Measurements from ENCODE around the gene VASP. TPM values are rescaled to one million over a fixed set of nuclear protein-coding genes. Genes with fewer than 3 reads are reported as not detected.

Gene VASP
- polyA plus RNA-seq, 1 donor from 2014 or later = 6.1 TPM

DNA sequence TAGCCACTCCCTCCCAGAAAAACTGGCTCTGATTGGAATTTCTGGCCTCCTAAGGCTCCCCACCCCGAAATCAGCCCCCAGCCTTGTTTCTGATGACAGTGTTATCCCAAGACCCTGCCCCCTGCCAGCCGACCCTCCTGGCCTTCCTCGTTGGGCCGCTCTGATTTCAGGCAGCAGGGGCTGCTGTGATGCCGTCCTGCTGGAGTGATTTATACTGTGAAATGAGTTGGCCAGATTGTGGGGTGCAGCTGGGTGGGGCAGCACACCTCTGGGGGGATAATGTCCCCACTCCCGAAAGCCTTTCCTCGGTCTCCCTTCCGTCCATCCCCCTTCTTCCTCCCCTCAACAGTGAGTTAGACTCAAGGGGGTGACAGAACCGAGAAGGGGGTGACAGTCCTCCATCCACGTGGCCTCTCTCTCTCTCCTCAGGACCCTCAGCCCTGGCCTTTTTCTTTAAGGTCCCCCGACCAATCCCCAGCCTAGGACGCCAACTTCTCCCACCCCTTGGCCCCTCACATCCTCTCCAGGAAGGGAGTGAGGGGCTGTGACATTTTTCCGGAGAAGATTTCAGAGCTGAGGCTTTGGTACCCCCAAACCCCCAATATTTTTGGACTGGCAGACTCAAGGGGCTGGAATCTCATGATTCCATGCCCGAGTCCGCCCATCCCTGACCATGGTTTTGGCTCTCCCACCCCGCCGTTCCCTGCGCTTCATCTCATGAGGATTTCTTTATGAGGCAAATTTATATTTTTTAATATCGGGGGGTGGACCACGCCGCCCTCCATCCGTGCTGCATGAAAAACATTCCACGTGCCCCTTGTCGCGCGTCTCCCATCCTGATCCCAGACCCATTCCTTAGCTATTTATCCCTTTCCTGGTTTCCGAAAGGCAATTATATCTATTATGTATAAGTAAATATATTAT, 33.3 kb upstream of the VASP start:
- Histone ChIP-seq H3K9ac (ENCODE audit: low read length) (no peak overlapping the region), H2AFZ (ENCODE audit: low read depth, low read length) (no peak overlapping the region), H3K9me2 (ENCODE audit: insufficient read depth, low read length) (no peaks in the 10 kb centered on the region), H3K4me3 (ENCODE audit: low read length) (no peak overlapping the region), H3K79me2 (replicated peaks; ENCODE audit: insufficient read depth, low read length) (no peaks in the 10 kb centered on the region), H4K20me1 (ENCODE audit: insufficient read depth) (no peaks in the 10 kb centered on the region), H3K9me3 (ENCODE audit: low read length) (no peaks in the 10 kb centered on the region), H3F3A (ENCODE audit: insufficient read depth, low read length, poor library complexity, severe bottlenecking) (no peaks in the 10 kb centered on the region), H3K4me2 (ENCODE audit: low read length) (no peak overlapping the region), H3K27ac (ENCODE audit: low read length) (no peak overlapping the region), H3K36me3 (ENCODE audit: insufficient read depth, low read length) (no peaks in the 10 kb centered on the region), H3K27me3 (ENCODE audit: insufficient read depth, low read depth, low read length) (peaks cover 20% of the 10 kb centered on the region)
- no peak for TF ChIP-seq SMC3 (conservative IDR thresholded peaks at IDR 0.05; ENCODE audit: poor library complexity)
- no peak for TF ChIP-seq EP300 (conservative IDR thresholded peaks at IDR 0.05; ENCODE audit: poor library complexity, severe bottlenecking)
- no peak for TF ChIP-seq EZH2 (IDR thresholded peaks at IDR 0.05; ENCODE audit: borderline replicate concordance, insufficient read depth, low read length, poor library complexity, severe bottlenecking)
- no peak for TF ChIP-seq POLR2AphosphoS5 (IDR thresholded peaks at IDR 0.05)
- TF ChIP-seq RAD21 (conservative IDR thresholded peaks at IDR 0.05) = no peak
- no peak for TF ChIP-seq TAF1 (IDR thresholded peaks at IDR 0.05; ENCODE audit: low read depth)
- no peak for TF ChIP-seq MXI1 (conservative IDR thresholded peaks at IDR 0.05; ENCODE audit: poor library complexity, severe bottlenecking)
- TF ChIP-seq, protein P1, sequence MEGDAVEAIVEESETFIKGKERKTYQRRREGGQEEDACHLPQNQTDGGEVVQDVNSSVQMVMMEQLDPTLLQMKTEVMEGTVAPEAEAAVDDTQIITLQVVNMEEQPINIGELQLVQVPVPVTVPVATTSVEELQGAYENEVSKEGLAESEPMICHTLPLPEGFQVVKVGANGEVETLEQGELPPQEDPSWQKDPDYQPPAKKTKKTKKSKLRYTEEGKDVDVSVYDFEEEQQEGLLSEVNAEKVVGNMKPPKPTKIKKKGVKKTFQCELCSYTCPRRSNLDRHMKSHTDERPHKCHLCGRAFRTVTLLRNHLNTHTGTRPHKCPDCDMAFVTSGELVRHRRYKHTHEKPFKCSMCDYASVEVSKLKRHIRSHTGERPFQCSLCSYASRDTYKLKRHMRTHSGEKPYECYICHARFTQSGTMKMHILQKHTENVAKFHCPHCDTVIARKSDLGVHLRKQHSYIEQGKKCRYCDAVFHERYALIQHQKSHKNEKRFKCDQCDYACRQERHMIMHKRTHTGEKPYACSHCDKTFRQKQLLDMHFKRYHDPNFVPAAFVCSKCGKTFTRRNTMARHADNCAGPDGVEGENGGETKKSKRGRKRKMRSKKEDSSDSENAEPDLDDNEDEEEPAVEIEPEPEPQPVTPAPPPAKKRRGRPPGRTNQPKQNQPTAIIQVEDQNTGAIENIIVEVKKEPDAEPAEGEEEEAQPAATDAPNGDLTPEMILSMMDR (IDR thresholded peaks at IDR 0.05; ENCODE audit: poor library complexity, severe bottlenecking) = no peak
- TF ChIP-seq, protein P2, sequence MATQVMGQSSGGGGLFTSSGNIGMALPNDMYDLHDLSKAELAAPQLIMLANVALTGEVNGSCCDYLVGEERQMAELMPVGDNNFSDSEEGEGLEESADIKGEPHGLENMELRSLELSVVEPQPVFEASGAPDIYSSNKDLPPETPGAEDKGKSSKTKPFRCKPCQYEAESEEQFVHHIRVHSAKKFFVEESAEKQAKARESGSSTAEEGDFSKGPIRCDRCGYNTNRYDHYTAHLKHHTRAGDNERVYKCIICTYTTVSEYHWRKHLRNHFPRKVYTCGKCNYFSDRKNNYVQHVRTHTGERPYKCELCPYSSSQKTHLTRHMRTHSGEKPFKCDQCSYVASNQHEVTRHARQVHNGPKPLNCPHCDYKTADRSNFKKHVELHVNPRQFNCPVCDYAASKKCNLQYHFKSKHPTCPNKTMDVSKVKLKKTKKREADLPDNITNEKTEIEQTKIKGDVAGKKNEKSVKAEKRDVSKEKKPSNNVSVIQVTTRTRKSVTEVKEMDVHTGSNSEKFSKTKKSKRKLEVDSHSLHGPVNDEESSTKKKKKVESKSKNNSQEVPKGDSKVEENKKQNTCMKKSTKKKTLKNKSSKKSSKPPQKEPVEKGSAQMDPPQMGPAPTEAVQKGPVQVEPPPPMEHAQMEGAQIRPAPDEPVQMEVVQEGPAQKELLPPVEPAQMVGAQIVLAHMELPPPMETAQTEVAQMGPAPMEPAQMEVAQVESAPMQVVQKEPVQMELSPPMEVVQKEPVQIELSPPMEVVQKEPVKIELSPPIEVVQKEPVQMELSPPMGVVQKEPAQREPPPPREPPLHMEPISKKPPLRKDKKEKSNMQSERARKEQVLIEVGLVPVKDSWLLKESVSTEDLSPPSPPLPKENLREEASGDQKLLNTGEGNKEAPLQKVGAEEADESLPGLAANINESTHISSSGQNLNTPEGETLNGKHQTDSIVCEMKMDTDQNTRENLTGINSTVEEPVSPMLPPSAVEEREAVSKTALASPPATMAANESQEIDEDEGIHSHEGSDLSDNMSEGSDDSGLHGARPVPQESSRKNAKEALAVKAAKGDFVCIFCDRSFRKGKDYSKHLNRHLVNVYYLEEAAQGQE (IDR thresholded peaks at IDR 0.05; ENCODE audit: borderline replicate concordance) = no peak

DNA sequence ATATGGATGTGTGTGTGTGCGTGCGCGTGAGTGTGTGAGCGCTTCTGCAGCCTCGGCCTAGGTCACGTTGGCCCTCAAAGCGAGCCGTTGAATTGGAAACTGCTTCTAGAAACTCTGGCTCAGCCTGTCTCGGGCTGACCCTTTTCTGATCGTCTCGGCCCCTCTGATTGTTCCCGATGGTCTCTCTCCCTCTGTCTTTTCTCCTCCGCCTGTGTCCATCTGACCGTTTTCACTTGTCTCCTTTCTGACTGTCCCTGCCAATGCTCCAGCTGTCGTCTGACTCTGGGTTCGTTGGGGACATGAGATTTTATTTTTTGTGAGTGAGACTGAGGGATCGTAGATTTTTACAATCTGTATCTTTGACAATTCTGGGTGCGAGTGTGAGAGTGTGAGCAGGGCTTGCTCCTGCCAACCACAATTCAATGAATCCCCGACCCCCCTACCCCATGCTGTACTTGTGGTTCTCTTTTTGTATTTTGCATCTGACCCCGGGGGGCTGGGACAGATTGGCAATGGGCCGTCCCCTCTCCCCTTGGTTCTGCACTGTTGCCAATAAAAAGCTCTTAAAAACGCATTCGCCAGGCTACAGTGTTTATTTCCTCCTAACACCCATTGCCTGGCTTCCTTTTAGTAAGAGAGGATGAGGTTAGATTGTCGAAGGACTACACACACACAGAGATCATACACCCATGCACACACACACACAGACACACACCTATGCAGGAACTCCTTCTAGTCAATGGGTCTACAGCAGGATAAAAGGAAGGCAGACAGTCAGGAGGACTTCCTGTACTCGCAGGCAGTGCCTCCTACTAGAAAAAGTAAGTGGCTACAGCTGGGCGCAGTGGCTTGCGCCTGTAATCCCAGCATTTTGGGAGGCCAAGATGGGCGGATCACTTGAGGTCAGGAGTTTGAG, 32.4 kb upstream of the VASP start:
- H3K36me3 ChIP-seq (ENCODE audit: insufficient read depth, low read length) = no peaks in the 10 kb centered on the region
- no peaks in the 10 kb centered on the region for H3K79me2 ChIP-seq (replicated peaks; ENCODE audit: insufficient read depth, low read length)
- no peaks in the 10 kb centered on the region for H3F3A ChIP-seq (ENCODE audit: insufficient read depth, low read length, poor library complexity, severe bottlenecking)
- no peak overlapping the region for H3K9ac ChIP-seq (ENCODE audit: low read length)
- no peak overlapping the region for H3K4me3 ChIP-seq (ENCODE audit: low read length)
- no peak overlapping the region for H2AFZ ChIP-seq (ENCODE audit: low read depth, low read length)
- peaks cover 20% of the 10 kb centered on the region for H3K27me3 ChIP-seq (ENCODE audit: insufficient read depth, low read depth, low read length)
- TF ChIP-seq, protein P2 (IDR thresholded peaks at IDR 0.05; ENCODE audit: borderline replicate concordance) = no peak
- no peaks in the 10 kb centered on the region for H4K20me1 ChIP-seq (ENCODE audit: insufficient read depth)
- no peaks in the 10 kb centered on the region for H3K9me3 ChIP-seq (ENCODE audit: low read length)
- no peak overlapping the region for H3K4me2 ChIP-seq (ENCODE audit: low read length)
- no peaks in the 10 kb centered on the region for H3K9me2 ChIP-seq (ENCODE audit: insufficient read depth, low read length)
- H3K27ac ChIP-seq (ENCODE audit: low read length) = no peak overlapping the region
